Spinal cord (tissue), 10 donors: Measurements from ENCODE around the gene WNT11. TPM values are rescaled to one million over a fixed set of nuclear protein-coding genes. Genes with fewer than 3 reads are reported as not detected.

Experiments used
- DNase-seq, 6 donors: peaks; one replicate each; pipeline versions ENCODE4 v3.0.0 to v3.0.0-alpha.2; 2013 to 2015; ENCODE audit warnings: low spot score in 6 of 6, low read depth in 4 of 6
- H3K27ac ChIP-seq: one replicate; pipeline ENCODE4 v1.5.1; 2013; ENCODE audit warnings: low read depth, low read length, control low read depth
- H3K27me3 ChIP-seq: one replicate; pipeline ENCODE4 v1.6.1; 2013; ENCODE audit warnings: low read length; ENCODE audit not compliant: control insufficient read depth, insufficient read depth
- H3K36me3 ChIP-seq: one replicate; pipeline ENCODE4 v1.6.1; 2013; ENCODE audit warnings: low read length; ENCODE audit not compliant: control insufficient read depth, insufficient read depth
- H3K4me1 ChIP-seq: one replicate; pipeline ENCODE4 v1.6.1; 2013; ENCODE audit warnings: low read length; ENCODE audit not compliant: control insufficient read depth, insufficient read depth
- H3K4me3 ChIP-seq: one replicate; pipeline ENCODE4 v1.5.1; 2013; ENCODE audit warnings: low read depth, low read length, control low read depth
- H3K9me3 ChIP-seq: one replicate; pipeline ENCODE4 v1.6.1; 2013; ENCODE audit warnings: low read length; ENCODE audit not compliant: control insufficient read depth, insufficient read depth
- WGBS: methylation state at CpG from one replicate; pipeline ENCODE4 v1.1.5; 2013; ENCODE audit warnings: missing lambda C conversion rate; ENCODE audit not compliant: insufficient coverage; 5-methylcytosine and 5-hydroxymethylcytosine counted together
- polyA plus RNA-seq, 2 donors: library from polyadenylated mRNA; unstranded; fragments of 120-200 nt; gene quantifications; one replicate each; pipeline ENCODE4 v1.2.1, GENCODE V29; 2013; ENCODE audit not compliant: insufficient read length in 2 of 2
- total RNA-seq, 2 donors: library from RNA; depleted of rRNA in 1 of 2; stranded (reverse); fragments of 120-200 nt in 1 of 2; fragments of >200 nt in 1 of 2; gene quantifications; one replicate each; pipeline versions ENCODE4 v1.2.3 to v1.2.4, GENCODE V29; 2013 to 2014
- donor health status: healthy.

The WNT11 gene
- total and polyA plus RNA-seq, 4 donors = 1.9 to 6.0 (median 2.4) TPM

- Histone ChIP-seq H3K27me3 (peaks cover 2% of the 10 kb centered on the region), H3K9me3 (no peaks in the 10 kb centered on the region), H3K4me3 (no peak overlapping the region), H3K27ac (no peak overlapping the region), H3K36me3 (no peaks in the 10 kb centered on the region), H3K4me1 (peaks cover 31% of the 10 kb centered on the region)
- 95% methylated on average over 7 of the region's 11 CpGs for WGBS
- DNase-seq = no peak
Observed at GRCh38 chr11:76239483-76240160, 33.3 kb upstream of the WNT11 start.

- Histone ChIP-seq H3K27ac (no peak overlapping the region), H3K36me3 (no peaks in the 10 kb centered on the region), H3K27me3 (peaks cover 2% of the 10 kb centered on the region), H3K4me1 (peaks cover 34% of the 10 kb centered on the region), H3K9me3 (no peaks in the 10 kb centered on the region), H3K4me3 (no peak overlapping the region)
- DNase-seq = no peak
- 75% methylated on average over 4 of the region's 6 CpGs for WGBS
Observed at GRCh38 chr11:76238551-76238950, 32.2 kb upstream of the WNT11 start.

GRCh38 chr11:76237914-76238313 lies 31.6 kb upstream of the WNT11 start:
- Histone ChIP-seq H3K4me1 (peaks cover 32% of the 10 kb centered on the region), H3K4me3 (no peak overlapping the region), H3K27me3 (peaks cover 2% of the 10 kb centered on the region), H3K27ac (no peak overlapping the region), H3K36me3 (no peaks in the 10 kb centered on the region), H3K9me3 (no peaks in the 10 kb centered on the region)
- DNase-seq = no peak

GRCh38 chr11:76237000-76237649 lies 30.8 kb upstream of the WNT11 start:
- Histone ChIP-seq H3K4me3 (no peak overlapping the region), H3K9me3 (no peaks in the 10 kb centered on the region), H3K27ac (no peak overlapping the region), H3K36me3 (no peaks in the 10 kb centered on the region), H3K4me1 (peaks cover 27% of the 10 kb centered on the region), H3K27me3 (no peaks in the 10 kb centered on the region)
- 100% methylated on average over 1 of the region's 8 CpGs for WGBS
- peak in 1 of 6 donors; percentile 1 for DNase-seq

- Histone ChIP-seq H3K9me3 (no peaks in the 10 kb centered on the region), H3K4me3 (peak overlapping the region; percentile 95), H3K27me3 (no peaks in the 10 kb centered on the region), H3K4me1 (peaks cover 27% of the 10 kb centered on the region), H3K36me3 (no peaks in the 10 kb centered on the region), H3K27ac (peak overlapping the region; percentile 95)
- DNase-seq = peak in 5 of 6 donors; percentile 38 to 88 (median 48)
- WGBS = under 1% methylated on average over 41 of the region's 44 CpGs
Observed at GRCh38 chr11:76236092-76236999, 30.0 kb upstream of the WNT11 start.

- DNase-seq = peak; percentile 90 to 98 (median 94)
- Histone ChIP-seq H3K27me3 (no peaks in the 10 kb centered on the region), H3K27ac (peak overlapping the region; percentile 95), H3K9me3 (no peaks in the 10 kb centered on the region), H3K4me1 (peaks cover 27% of the 10 kb centered on the region), H3K36me3 (no peaks in the 10 kb centered on the region), H3K4me3 (peak overlapping the region; percentile 95)
- WGBS = under 1% methylated on average over 57 of the region's 65 CpGs
Observed at GRCh38 chr11:76235233-76236091, 29.2 kb upstream of the WNT11 start.

GRCh38 chr11:76234416-76235232 lies 28.3 kb upstream of the WNT11 start:
- Histone ChIP-seq H3K27me3 (no peaks in the 10 kb centered on the region), H3K4me3 (peak overlapping the region; percentile 95), H3K27ac (peak overlapping the region; percentile 95), H3K36me3 (no peaks in the 10 kb centered on the region), H3K9me3 (no peaks in the 10 kb centered on the region), H3K4me1 (peaks cover 27% of the 10 kb centered on the region)
- WGBS = 4% methylated on average over 34 of the region's 38 CpGs
- DNase-seq = peak in 2 of 6 donors; percentile 36 to 57

- DNase-seq = no peak
- H3K4me1 ChIP-seq = peaks cover 27% of the 10 kb centered on the region
- H3K36me3 ChIP-seq = no peaks in the 10 kb centered on the region
- no peaks in the 10 kb centered on the region for H3K27me3 ChIP-seq
- 68% methylated on average over 8 of the region's 8 CpGs for WGBS
- no peaks in the 10 kb centered on the region for H3K9me3 ChIP-seq
- peak overlapping the region; percentile 95 for H3K27ac ChIP-seq
- H3K4me3 ChIP-seq = no peak overlapping the region
Observed at GRCh38 chr11:76234021-76234415, 27.7 kb upstream of the WNT11 start.
